ENCODE measurements around the gene SYNE4. TPM values are rescaled to one million over a fixed set of nuclear protein-coding genes. Genes with fewer than 3 reads are reported as not detected.
A peak's percentile ranks its signal among the peaks of the same experiment; 100 is the strongest.

The SYNE4 gene
- total and polyA plus RNA-seq, 2 of the 13 experiments (the other 11 are each of a cell fraction or from before 2014, with no cell fraction given) = 13.7 to 23.0 TPM

GRCh38 chr19:36040495-36040894 lies 31.9 kb upstream of the SYNE4 start (continued):
- TF ChIP-seq ZSCAN20 (CRISPR knock-in tag; IDR thresholded peaks at IDR 0.05; ENCODE audit: borderline replicate concordance) = no peak
- no peak for TF ChIP-seq CTCF (CRISPR knock-in tag; IDR thresholded peaks at IDR 0.05)
- TF ChIP-seq KDM1A (CRISPR knock-in tag; IDR thresholded peaks at IDR 0.05) = no peak
- TF ChIP-seq ZNF710 (CRISPR knock-in tag; IDR thresholded peaks at IDR 0.05; ENCODE audit: borderline replicate concordance) = no peak
- TF ChIP-seq FOXK1 (CRISPR knock-in tag; IDR thresholded peaks at IDR 0.05; ENCODE audit: borderline replicate concordance, low read depth) = no peak
- no peak for TF ChIP-seq TCF7 (IDR thresholded peaks at IDR 0.05; ENCODE audit: low read depth)

- H2AFZ ChIP-seq (ENCODE audit: low read length) = no peak within 1 kb of the TSS
- no TSS peak for BruUV-seq (replicated peaks)
- TF ChIP-seq ZNF317 (CRISPR knock-in tag; IDR thresholded peaks at IDR 0.05) (no peak), AGO2 (optimal IDR thresholded peaks at IDR 0.05; ENCODE audit: low read depth, low read length) (peak; percentile 34)
- H3K79me2 ChIP-seq (ENCODE audit: insufficient read depth, low read length) = no peaks in the 10 kb centered on the region
- POLR2A ChIA-PET = no interaction called here
- H4K20me1 ChIP-seq (ENCODE audit: insufficient read depth, low read length) = no peaks in the 10 kb centered on the region
- H3K27me3 ChIP-seq (ENCODE audit: control insufficient read depth in 1 of 2, insufficient read depth in 2 of 2, low read length in 2 of 2) = no peaks in the 10 kb centered on the region
- CTCF ChIA-PET (ENCODE audit: low intra/inter-chr PET ratio, low total read pairs) = no interaction called here
- ATAC-seq = no peak
- no peaks in the 10 kb centered on the region for H3K9me3 ChIP-seq (ENCODE audit: low read length)
- intact Hi-C loops (cut with micrococcal nuclease; ENCODE audit: unreplicated experiment) = no loop called here
- no peak within 1 kb of the TSS for H3K4me3 ChIP-seq (replicated peaks in 1 of 3; ENCODE audit: insufficient read depth in 1 of 3, low read depth in 2 of 3, low read length in 3 of 3)
- H3K4me1 ChIP-seq (ENCODE audit: insufficient read depth, low read length) = peaks cover 14% of the 10 kb centered on the region
- DNase-seq (ENCODE audit: low spot score) = no peak
- no peaks in the 10 kb centered on the region; a peak in 1 of 5 replicates for H3K36me3 ChIP-seq (replicated peaks in 1 of 2; ENCODE audit: control insufficient read depth in 1 of 2, insufficient read depth in 2 of 2, low read length in 2 of 2)
- 97% methylated on average over 48 of the region's 51 CpGs for WGBS (ENCODE audit: low lambda C conversion rate)
- no peak within 1 kb of the TSS for H3K9ac ChIP-seq (ENCODE audit: insufficient read depth, low read depth, low read length)
- no peak within 1 kb of the TSS for H3K4me2 ChIP-seq (ENCODE audit: low read depth, low read length)
- in situ Hi-C loops (cut with HindIII; ENCODE audit: extremely low pct_ligation_motif_present, low pct_unique_long_range_greater_than_20kb) = no loop called here
- no peak for FAIRE-seq
- H3K27ac ChIP-seq (ENCODE audit: extremely low read length, insufficient read depth, low read length) = no peak within 1 kb of the TSS
Observed at GRCh38 chr19:36032251-36033104, 23.9 kb upstream of the SYNE4 start, which contains the start of gene CLIP3. Gene CLIP3, minus strand, starts transcription at chr19:36032873. Its CDS starts 516 bp downstream, at chr19:36032357.

Measured in HepG2 (cell line).